WTC11 (cell line): ENCODE results near the gene SLAMF6. TPM values are rescaled to one million over a fixed set of nuclear protein-coding genes. Genes with fewer than 3 reads are reported as not detected.

Experiments used
- ATAC-seq: fragments of 200-7000 bp; cut with Tn5 transposase; 2 replicates; pipeline ENCODE4 v1.10.0; 2021; ENCODE audit warnings: mild to moderate bottlenecking, moderate library complexity
- CTCF ChIA-PET: fragments of 300-600 bp; sonication (Branson Sonifier 250); formaldehyde crosslinking; loops from one replicate; lab custom pipeline; 2021; ENCODE audit warnings: antibody characterized with exemption; lab: Charles Lee
- POLR2A ChIA-PET: fragments of 350-600 bp; sonication (Branson Sonifier 250); formaldehyde crosslinking; loops from one replicate; lab custom pipeline; 2021; ENCODE audit warnings: antibody characterized with exemption; lab: Charles Lee
- DNase-seq: peaks from one replicate; pipeline ENCODE4 v3.0.0; 2021; ENCODE audit warnings: low spot score
- H3K27ac Mint-ChIP-seq: 2 replicates; pipeline ENCODE4 v1.8.0; 2021; ENCODE audit warnings: mixed read lengths
- H3K27me3 Mint-ChIP-seq: 2 replicates; pipeline ENCODE4 v1.8.0; 2021; ENCODE audit warnings: low read depth, mild to moderate bottlenecking, moderate library complexity, mixed read lengths
- H3K36me3 Mint-ChIP-seq: 2 replicates; pipeline ENCODE4 v1.8.0; 2021; ENCODE audit warnings: mixed read lengths
- H3K4me1 Mint-ChIP-seq: 2 replicates; pipeline ENCODE4 v1.8.0; 2022; ENCODE audit warnings: mixed read lengths
- H3K4me3 Mint-ChIP-seq: 2 replicates; pipeline ENCODE4 v1.8.0; 2021; ENCODE audit warnings: mild to moderate bottlenecking, moderate library complexity, mixed read lengths
- H3K9me3 Mint-ChIP-seq: 2 replicates; pipeline ENCODE4 v1.8.0; 2021; ENCODE audit warnings: mixed read lengths
- FOXK1 ChIP-seq: sonication (generic); formaldehyde crosslinking; IDR thresholded peaks from 2 replicates; pipeline ENCODE4 v1.8.0; 2022; ENCODE audit warnings: mild to moderate bottlenecking, moderate library complexity, missing genetic modification reagents
- FOXP1 ChIP-seq: sonication (generic); formaldehyde crosslinking; IDR thresholded peaks from 2 replicates; pipeline ENCODE4 v1.8.0; 2022; ENCODE audit warnings: missing genetic modification reagents, mild to moderate bottlenecking, moderate library complexity, borderline replicate concordance
- NFE2L1 ChIP-seq: sonication (generic); formaldehyde crosslinking; IDR thresholded peaks from 2 replicates; pipeline ENCODE4 v1.8.1; 2023; ENCODE audit warnings: missing genetic modification reagents
- OVOL2 ChIP-seq: fragments of 250-450 bp; sonication (Bioruptor Pico); IDR thresholded peaks from 2 replicates; pipeline ENCODE4 v1.9.0; 2021; ENCODE audit warnings: mild to moderate bottlenecking, borderline replicate concordance
- PRRX2 ChIP-seq: fragments of 250-450 bp; sonication (Bioruptor Pico); IDR thresholded peaks from 2 replicates; pipeline ENCODE4 v1.8.0; 2021; ENCODE audit warnings: mild to moderate bottlenecking
- TEAD1 ChIP-seq: sonication (generic); formaldehyde crosslinking; IDR thresholded peaks from 2 replicates; pipeline ENCODE4 v1.8.0; 2022; ENCODE audit warnings: mild to moderate bottlenecking, missing genetic modification reagents
- ZBTB21 ChIP-seq: sonication (generic); formaldehyde crosslinking; IDR thresholded peaks from 2 replicates; pipeline ENCODE4 v1.8.1; 2023; ENCODE audit warnings: mild to moderate bottlenecking, missing genetic modification reagents, borderline replicate concordance
- ZNF232 ChIP-seq: sonication (generic); formaldehyde crosslinking; IDR thresholded peaks from 2 replicates; pipeline ENCODE4 v1.8.0; 2022; ENCODE audit warnings: mild to moderate bottlenecking, missing genetic modification reagents
- ZNF263 ChIP-seq: sonication (generic); formaldehyde crosslinking; IDR thresholded peaks from 2 replicates; pipeline ENCODE4 v1.8.1; 2022; ENCODE audit warnings: low read depth, mild to moderate bottlenecking, moderate library complexity, missing genetic modification reagents
- ZNF671 ChIP-seq: fragments of 250-450 bp; sonication (Bioruptor Pico); IDR thresholded peaks from 2 replicates; pipeline ENCODE4 v1.8.0; 2021; ENCODE audit warnings: mild to moderate bottlenecking
- total RNA-seq: library from RNA; stranded (reverse); gene quantifications from 3 replicates; pipeline ENCODE4 v1.2.3, GENCODE V29; 2021
- TF ChIP-seq, protein P1 (sequence below): sonication (generic); formaldehyde crosslinking; IDR thresholded peaks from 2 replicates; pipeline ENCODE4 v1.8.1; 2023; ENCODE audit warnings: mild to moderate bottlenecking, moderate library complexity, missing genetic modification reagents
- TF ChIP-seq, protein P2 (sequence below): fragments of 250-450 bp; sonication (Bioruptor Pico); conservative IDR thresholded peaks from 2 replicates; pipeline ENCODE4 v1.9.0; 2021; ENCODE audit warnings: mild to moderate bottlenecking
- TF ChIP-seq, protein P3 (sequence below): sonication (generic); formaldehyde crosslinking; IDR thresholded peaks from 2 replicates; pipeline ENCODE4 v1.8.0; 2023; ENCODE audit warnings: mild to moderate bottlenecking, missing genetic modification reagents
- TF ChIP-seq, protein P4 (sequence below): sonication (generic); formaldehyde crosslinking; IDR thresholded peaks from 2 replicates; pipeline ENCODE4 v1.8.0; 2023; ENCODE audit warnings: missing genetic modification reagents, mild to moderate bottlenecking, borderline replicate concordance
- TF ChIP-seq, protein P5 (sequence below): fragments of 250-450 bp; sonication (Bioruptor Pico); IDR thresholded peaks from 2 replicates; pipeline ENCODE4 v1.9.0; 2021; ENCODE audit warnings: mild to moderate bottlenecking, borderline replicate concordance
- TF ChIP-seq, protein P6 (sequence below): fragments of 200-600 bp; IDR thresholded peaks from 2 replicates; pipeline ENCODE4 v1.8.0; 2022; ENCODE audit warnings: antibody characterized with exemption
- TF ChIP-seq, protein P7 (sequence below): sonication (generic); formaldehyde crosslinking; IDR thresholded peaks from 2 replicates; pipeline ENCODE4 v1.8.1; 2022; ENCODE audit warnings: mild to moderate bottlenecking, missing genetic modification reagents, moderate library complexity, borderline replicate concordance

The SLAMF6 gene
- total RNA-seq, 1 experiment from 2014 or later = not detected

DNA sequence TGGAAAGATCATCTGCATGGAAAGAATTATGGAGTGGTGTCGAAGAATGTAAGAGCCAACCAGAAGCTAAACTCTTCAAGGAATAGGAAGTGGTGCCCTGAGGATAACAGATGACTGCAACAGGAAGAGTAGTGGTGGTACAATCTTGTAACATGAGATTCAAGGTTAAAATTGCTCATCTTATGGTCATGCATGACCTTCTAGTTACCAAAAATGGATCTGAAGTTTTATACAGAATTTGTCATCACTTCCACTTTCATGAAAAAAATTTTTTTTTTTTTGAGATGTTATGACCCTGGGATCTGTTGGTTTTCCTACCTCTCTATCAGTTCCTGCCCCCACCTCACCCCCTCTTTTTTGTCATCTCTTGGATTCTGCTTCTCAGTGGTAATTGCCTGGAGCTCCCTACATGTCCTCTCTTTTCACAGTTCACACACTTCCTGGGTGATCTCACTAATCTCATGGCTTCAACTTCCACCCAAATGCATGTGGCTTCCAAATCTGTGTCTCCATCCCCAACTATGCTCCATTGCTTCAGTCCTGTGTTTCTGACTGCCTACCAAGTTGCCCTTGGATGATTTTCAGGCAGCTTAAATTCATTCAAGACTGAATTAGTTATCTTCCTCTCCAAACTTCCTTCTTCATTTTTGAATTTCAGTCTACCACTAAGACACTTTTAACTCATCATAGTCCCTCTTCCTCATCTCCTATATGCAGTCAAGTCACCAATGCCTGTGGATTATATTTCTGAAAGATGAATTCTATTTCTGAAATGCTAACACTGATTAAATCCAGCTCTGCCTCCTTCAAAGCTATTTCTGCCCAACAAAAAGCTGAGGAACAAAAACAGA lies 48.4 kb downstream of the SLAMF6 start:
- ATAC-seq = no peak
- POLR2A ChIA-PET = interaction anchor here (0.7 kb wide), 1 partner anchor 155 kb away, joined by 7 read pairs; no protein-coding TSS in a partner anchor
- Mint-ChIP-seq H3K27ac (no peak overlapping the region), H3K4me1 (no peaks in the 10 kb centered on the region)
- TF ChIP-seq FOXK1 (CRISPR knock-in tag) (no peak), OVOL2 (no peak), ZNF232 (CRISPR knock-in tag) (no peak), TEAD1 (CRISPR knock-in tag) (no peak), FOXP1 (CRISPR knock-in tag) (no peak), NFE2L1 (CRISPR knock-in tag) (no peak), ZNF671 (CRISPR knock-in tag) (no peak), PRRX2 (CRISPR knock-in tag) (no peak), ZBTB21 (CRISPR knock-in tag) (no peak), ZNF263 (CRISPR knock-in tag) (no peak)
- TF ChIP-seq, protein P1, sequence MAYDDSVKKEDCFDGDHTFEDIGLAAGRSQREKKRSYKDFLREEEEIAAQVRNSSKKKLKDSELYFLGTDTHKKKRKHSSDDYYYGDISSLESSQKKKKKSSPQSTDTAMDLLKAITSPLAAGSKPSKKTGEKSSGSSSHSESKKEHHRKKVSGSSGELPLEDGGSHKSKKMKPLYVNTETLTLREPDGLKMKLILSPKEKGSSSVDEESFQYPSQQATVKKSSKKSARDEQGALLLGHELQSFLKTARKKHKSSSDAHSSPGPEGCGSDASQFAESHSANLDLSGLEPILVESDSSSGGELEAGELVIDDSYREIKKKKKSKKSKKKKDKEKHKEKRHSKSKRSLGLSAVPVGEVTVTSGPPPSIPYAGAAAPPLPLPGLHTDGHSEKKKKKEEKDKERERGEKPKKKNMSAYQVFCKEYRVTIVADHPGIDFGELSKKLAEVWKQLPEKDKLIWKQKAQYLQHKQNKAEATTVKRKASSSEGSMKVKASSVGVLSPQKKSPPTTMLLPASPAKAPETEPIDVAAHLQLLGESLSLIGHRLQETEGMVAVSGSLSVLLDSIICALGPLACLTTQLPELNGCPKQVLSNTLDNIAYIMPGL (CRISPR knock-in tag) = no peak
- TF ChIP-seq, protein P2, sequence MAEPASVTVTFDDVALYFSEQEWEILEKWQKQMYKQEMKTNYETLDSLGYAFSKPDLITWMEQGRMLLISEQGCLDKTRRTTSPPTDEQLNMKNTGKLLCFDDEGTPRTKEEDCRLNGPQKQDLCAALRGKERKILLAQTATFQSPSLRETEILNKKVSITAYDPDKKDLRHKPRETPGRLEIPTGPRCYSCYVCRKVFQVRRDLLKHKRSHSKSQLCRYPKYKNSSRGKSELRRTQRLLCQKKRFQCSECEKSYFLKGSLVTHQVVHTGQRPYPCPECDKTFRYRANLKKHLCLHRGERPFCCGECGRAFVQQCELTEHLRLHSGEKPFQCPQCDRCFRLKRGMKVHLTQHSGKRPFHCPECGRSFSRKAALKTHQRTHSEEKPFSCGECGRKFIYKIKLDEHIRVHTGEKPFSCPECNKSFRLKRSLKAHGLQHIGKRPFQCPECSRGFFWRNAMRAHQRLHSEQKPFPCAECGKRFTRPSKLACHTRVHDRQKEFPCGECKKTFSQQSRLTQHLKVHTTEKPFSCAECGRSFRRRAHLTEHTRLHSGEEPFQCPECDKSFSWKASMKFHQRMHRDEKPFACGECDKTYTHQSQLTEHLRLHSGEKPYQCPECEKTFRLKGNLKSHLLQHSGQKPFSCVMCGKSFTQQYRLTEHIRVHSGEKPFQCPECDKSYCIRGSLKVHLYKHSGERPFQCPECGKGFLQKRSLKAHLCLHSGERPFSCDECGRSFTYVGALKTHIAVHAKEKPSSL (CRISPR knock-in tag) = no peak
- TF ChIP-seq, protein P3, sequence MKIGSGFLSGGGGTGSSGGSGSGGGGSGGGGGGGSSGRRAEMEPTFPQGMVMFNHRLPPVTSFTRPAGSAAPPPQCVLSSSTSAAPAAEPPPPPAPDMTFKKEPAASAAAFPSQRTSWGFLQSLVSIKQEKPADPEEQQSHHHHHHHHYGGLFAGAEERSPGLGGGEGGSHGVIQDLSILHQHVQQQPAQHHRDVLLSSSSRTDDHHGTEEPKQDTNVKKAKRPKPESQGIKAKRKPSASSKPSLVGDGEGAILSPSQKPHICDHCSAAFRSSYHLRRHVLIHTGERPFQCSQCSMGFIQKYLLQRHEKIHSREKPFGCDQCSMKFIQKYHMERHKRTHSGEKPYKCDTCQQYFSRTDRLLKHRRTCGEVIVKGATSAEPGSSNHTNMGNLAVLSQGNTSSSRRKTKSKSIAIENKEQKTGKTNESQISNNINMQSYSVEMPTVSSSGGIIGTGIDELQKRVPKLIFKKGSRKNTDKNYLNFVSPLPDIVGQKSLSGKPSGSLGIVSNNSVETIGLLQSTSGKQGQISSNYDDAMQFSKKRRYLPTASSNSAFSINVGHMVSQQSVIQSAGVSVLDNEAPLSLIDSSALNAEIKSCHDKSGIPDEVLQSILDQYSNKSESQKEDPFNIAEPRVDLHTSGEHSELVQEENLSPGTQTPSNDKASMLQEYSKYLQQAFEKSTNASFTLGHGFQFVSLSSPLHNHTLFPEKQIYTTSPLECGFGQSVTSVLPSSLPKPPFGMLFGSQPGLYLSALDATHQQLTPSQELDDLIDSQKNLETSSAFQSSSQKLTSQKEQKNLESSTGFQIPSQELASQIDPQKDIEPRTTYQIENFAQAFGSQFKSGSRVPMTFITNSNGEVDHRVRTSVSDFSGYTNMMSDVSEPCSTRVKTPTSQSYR = no peak
- TF ChIP-seq, protein P4, sequence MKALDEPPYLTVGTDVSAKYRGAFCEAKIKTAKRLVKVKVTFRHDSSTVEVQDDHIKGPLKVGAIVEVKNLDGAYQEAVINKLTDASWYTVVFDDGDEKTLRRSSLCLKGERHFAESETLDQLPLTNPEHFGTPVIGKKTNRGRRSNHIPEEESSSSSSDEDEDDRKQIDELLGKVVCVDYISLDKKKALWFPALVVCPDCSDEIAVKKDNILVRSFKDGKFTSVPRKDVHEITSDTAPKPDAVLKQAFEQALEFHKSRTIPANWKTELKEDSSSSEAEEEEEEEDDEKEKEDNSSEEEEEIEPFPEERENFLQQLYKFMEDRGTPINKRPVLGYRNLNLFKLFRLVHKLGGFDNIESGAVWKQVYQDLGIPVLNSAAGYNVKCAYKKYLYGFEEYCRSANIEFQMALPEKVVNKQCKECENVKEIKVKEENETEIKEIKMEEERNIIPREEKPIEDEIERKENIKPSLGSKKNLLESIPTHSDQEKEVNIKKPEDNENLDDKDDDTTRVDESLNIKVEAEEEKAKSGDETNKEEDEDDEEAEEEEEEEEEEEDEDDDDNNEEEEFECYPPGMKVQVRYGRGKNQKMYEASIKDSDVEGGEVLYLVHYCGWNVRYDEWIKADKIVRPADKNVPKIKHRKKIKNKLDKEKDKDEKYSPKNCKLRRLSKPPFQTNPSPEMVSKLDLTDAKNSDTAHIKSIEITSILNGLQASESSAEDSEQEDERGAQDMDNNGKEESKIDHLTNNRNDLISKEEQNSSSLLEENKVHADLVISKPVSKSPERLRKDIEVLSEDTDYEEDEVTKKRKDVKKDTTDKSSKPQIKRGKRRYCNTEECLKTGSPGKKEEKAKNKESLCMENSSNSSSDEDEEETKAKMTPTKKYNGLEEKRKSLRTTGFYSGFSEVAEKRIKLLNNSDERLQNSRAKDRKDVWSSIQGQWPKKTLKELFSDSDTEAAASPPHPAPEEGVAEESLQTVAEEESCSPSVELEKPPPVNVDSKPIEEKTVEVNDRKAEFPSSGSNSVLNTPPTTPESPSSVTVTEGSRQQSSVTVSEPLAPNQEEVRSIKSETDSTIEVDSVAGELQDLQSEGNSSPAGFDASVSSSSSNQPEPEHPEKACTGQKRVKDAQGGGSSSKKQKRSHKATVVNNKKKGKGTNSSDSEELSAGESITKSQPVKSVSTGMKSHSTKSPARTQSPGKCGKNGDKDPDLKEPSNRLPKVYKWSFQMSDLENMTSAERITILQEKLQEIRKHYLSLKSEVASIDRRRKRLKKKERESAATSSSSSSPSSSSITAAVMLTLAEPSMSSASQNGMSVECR (CRISPR knock-in tag) = no peak
- TF ChIP-seq, protein P5, sequence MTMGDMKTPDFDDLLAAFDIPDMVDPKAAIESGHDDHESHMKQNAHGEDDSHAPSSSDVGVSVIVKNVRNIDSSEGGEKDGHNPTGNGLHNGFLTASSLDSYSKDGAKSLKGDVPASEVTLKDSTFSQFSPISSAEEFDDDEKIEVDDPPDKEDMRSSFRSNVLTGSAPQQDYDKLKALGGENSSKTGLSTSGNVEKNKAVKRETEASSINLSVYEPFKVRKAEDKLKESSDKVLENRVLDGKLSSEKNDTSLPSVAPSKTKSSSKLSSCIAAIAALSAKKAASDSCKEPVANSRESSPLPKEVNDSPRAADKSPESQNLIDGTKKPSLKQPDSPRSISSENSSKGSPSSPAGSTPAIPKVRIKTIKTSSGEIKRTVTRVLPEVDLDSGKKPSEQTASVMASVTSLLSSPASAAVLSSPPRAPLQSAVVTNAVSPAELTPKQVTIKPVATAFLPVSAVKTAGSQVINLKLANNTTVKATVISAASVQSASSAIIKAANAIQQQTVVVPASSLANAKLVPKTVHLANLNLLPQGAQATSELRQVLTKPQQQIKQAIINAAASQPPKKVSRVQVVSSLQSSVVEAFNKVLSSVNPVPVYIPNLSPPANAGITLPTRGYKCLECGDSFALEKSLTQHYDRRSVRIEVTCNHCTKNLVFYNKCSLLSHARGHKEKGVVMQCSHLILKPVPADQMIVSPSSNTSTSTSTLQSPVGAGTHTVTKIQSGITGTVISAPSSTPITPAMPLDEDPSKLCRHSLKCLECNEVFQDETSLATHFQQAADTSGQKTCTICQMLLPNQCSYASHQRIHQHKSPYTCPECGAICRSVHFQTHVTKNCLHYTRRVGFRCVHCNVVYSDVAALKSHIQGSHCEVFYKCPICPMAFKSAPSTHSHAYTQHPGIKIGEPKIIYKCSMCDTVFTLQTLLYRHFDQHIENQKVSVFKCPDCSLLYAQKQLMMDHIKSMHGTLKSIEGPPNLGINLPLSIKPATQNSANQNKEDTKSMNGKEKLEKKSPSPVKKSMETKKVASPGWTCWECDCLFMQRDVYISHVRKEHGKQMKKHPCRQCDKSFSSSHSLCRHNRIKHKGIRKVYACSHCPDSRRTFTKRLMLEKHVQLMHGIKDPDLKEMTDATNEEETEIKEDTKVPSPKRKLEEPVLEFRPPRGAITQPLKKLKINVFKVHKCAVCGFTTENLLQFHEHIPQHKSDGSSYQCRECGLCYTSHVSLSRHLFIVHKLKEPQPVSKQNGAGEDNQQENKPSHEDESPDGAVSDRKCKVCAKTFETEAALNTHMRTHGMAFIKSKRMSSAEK (CRISPR knock-in tag) = no peak
- TF ChIP-seq, protein P6, sequence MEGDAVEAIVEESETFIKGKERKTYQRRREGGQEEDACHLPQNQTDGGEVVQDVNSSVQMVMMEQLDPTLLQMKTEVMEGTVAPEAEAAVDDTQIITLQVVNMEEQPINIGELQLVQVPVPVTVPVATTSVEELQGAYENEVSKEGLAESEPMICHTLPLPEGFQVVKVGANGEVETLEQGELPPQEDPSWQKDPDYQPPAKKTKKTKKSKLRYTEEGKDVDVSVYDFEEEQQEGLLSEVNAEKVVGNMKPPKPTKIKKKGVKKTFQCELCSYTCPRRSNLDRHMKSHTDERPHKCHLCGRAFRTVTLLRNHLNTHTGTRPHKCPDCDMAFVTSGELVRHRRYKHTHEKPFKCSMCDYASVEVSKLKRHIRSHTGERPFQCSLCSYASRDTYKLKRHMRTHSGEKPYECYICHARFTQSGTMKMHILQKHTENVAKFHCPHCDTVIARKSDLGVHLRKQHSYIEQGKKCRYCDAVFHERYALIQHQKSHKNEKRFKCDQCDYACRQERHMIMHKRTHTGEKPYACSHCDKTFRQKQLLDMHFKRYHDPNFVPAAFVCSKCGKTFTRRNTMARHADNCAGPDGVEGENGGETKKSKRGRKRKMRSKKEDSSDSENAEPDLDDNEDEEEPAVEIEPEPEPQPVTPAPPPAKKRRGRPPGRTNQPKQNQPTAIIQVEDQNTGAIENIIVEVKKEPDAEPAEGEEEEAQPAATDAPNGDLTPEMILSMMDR = no peak
- TF ChIP-seq, protein P7, sequence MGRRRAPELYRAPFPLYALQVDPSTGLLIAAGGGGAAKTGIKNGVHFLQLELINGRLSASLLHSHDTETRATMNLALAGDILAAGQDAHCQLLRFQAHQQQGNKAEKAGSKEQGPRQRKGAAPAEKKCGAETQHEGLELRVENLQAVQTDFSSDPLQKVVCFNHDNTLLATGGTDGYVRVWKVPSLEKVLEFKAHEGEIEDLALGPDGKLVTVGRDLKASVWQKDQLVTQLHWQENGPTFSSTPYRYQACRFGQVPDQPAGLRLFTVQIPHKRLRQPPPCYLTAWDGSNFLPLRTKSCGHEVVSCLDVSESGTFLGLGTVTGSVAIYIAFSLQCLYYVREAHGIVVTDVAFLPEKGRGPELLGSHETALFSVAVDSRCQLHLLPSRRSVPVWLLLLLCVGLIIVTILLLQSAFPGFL (CRISPR knock-in tag) = no peak
- TF ChIP-seq, all 79 proteins: peak for 0
- H3K36me3 Mint-ChIP-seq = peaks cover 5% of the 10 kb centered on the region
- peaks cover 13% of the 10 kb centered on the region for H3K9me3 Mint-ChIP-seq
- H3K4me3 Mint-ChIP-seq = no peak overlapping the region
- H3K27me3 Mint-ChIP-seq = peaks cover under 1% of the 10 kb centered on the region; the same call in 1 of the 2 replicates
- CTCF ChIA-PET = no interaction called here
- no peak for DNase-seq
